ENCODE data around the gene POU6F2.

DNA sequence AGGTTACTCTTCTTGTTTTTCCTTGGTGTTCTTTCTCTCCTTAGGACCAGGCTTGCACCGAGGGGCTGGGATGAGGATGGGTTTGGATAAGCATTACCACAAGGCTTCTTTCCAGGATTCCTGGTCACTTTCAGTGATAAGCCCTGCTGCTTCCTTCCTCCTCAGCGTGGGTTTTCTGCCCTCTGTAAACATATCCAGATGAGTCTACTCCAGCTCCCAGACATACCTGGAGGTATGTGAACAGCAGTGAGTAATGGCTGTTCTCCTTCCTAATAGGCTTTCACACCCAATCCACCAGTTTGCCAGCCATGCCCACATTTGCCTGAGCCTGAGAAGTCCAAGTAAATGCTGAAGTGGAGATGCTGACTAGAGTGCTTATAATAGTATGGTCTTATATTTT lies 358.7 kb downstream of the POU6F2 start:
- TF ChIP-seq, protein P1, sequence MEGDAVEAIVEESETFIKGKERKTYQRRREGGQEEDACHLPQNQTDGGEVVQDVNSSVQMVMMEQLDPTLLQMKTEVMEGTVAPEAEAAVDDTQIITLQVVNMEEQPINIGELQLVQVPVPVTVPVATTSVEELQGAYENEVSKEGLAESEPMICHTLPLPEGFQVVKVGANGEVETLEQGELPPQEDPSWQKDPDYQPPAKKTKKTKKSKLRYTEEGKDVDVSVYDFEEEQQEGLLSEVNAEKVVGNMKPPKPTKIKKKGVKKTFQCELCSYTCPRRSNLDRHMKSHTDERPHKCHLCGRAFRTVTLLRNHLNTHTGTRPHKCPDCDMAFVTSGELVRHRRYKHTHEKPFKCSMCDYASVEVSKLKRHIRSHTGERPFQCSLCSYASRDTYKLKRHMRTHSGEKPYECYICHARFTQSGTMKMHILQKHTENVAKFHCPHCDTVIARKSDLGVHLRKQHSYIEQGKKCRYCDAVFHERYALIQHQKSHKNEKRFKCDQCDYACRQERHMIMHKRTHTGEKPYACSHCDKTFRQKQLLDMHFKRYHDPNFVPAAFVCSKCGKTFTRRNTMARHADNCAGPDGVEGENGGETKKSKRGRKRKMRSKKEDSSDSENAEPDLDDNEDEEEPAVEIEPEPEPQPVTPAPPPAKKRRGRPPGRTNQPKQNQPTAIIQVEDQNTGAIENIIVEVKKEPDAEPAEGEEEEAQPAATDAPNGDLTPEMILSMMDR (IDR thresholded peaks at IDR 0.05; ENCODE audit: low read length): no peak
- TF ChIP-seq EZH2 (optimal IDR thresholded peaks at IDR 0.05; ENCODE audit: low read depth, low read length): no peak
